Stimulated activated CD8-positive, alpha-beta memory T cell treated with anti-CD3 and anti-CD28 coated beads, Interleukin-15, amount 100 ng/mL, for 1 hour (primary cell): ENCODE data around the gene KCNQ1.

Experiments
- DNase-seq: peaks from one replicate; pipeline ENCODE4 v3.0.0-alpha.2; 2020; ENCODE audit warnings: low read depth

The KCNQ1 gene

DNA sequence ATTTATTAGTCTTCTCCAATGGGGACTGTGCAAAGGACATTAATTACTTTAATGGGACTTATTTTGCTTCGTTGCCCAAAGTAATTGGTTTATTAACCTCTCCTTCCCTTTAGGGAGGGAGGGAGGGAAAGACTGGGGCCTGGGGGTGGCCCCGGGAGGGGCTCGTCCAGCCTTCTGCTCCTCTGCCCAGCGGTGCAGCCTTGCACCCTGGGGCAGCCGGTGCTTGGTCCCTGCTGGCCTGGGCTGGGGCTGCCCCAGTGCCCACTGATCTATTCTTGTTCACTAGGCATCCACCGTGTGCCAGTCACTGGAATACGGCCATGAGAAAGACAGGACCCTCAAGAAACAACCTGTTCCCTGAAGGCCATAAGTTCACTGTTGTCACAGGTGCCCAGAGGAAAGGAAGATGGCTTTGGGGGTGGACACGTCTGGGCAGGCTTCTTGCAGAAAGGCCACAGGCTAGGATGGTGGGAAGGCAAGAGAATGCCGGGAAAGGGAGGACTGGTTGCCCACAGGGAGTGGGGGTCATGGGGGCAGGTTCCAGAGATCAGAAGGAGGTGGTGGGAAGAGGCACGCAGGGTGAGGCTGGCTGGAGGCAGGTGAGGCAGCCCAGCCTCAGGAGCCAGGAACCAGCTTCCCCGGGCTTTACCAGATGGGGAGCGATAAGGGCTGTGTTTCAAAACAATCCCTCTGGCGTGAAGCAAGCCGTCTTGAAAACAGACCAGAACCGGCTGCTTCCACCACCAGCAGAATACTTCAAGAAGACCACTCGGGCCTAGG lies 302.6 kb downstream of the KCNQ1 start:
- no peak for DNase-seq

- no peak for DNase-seq
Measured at GRCh38 chr11:2748061-2748813, 303.4 kb downstream of the KCNQ1 start.

DNA sequence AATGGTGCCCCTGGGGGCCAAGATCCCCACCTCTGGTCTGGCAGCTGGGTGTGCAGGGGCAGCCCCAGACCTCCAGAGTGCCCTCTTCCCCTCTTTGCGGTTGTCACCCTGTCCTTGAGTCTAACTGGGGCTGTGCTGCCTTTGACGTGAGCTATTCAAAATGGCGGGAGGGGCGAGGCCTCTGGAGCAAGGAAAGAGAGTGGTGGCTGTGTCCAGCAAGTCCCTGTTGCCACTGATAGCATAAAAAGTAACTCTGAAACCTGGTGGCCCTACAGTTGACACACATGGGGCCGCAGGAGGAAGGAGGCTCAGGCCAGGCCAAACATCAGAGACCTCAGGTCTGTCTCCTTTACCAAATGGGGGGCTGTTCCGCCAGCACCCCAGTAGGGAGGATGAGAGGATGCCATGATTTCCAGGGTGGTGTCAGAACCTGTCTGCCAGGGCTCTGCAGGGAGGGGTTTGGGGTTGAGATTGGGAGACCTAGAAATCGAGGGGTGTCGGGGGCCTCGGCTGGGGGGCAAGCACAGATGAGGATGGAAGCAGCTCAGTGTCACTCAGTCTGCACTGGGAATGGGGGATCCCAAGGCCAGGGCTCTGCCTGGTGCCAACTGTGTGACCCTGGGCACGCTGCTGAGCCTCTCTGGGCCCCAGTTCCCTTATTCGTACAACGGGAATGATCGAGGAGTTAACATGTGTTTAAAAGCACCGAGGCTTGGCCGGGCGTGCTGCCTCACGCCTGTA lies 304.2 kb downstream of the KCNQ1 start:
- no peak for DNase-seq

DNA sequence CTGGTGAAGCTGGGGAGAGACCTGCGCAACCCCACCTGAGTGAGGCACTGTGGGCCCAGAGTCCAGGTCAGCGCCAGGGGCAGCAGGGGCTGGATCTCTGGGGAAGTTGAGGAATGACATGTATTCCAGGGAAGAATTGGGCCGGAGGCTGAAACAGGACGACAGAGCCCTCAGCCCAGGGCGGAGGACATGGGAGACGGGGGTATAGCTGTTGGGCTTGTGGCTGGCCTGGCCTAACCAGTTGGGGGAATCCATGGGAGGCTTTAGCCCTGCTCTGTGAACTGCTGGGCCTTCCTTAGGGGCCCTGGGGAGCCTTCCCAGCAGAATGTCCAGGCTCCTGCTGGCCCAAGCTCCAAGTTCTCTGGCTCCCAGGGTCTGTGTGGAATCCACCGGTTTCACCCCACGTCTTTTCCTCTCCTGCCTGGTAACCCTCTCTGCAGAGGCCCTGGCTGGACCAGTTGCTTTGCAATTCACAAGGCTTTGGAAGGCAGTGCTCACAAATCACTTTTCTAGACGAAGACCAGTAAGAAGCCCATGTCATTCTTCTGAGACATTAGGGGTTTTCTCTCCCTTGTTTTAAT lies 305.4 kb downstream of the KCNQ1 start:
- DNase-seq, result no peak

GRCh38 chr11:2750682-2751522 lies 306.1 kb downstream of the KCNQ1 start:
- no peak for DNase-seq

DNA sequence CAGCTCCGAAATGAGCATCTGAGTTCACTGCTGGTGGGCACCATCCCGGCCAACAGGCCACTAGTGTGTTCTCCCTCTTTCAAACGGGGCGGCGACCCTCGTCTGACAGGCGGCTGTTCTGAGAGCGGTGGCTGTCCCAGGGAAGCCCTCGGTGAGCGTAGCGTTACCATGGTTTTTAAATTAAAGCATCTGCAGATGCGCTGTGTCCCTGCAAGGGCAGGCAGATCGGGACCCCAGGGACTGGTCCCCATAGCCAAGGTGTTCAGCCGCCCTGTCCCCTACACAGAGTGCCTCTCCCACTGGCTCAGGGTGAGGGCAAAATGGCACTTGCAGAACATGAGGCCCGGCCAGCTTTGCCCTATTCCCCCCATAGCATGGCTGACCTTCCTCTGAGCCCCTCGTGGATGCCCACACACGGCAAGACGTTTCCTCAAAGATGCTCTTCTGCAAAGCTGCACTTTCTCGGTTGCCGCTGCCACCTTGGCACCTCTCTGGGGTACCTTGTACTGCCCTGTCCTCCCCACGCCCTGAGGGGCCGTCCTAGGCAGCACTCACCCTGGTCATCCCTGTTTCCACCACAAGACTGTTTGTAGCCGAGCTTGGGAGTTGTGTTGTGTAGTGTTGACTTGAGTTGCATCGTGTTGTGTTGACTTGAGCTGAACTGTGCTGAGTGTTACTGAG lies 306.9 kb downstream of the KCNQ1 start:
- DNase-seq, result no peak

DNA sequence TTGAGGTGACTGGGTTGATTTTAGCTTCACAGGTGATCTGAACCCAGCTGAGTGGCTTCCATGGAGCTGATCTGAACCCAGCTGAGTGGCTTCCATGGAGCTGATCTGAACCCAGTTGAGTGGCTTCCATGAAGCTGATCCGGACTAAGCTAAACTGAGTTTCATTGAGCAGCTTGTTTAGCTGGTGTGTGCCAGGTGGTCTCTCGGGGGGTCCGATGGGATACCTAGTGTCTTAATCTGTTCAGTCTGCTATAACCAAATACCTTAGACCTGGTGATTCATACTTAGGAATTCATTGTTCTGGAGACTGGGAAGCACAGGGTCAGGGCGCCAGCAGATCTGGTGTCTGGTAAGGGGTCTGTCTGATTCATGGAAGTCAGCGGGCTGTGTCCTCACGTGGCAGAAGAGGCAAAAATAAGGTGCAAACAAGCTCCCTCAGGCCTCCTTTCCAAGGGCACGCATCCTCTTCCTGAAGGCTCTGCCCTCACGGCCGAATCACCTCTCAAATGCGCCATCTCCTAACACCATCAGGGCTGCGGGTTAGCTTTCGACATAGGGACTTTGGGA lies 307.5 kb downstream of the KCNQ1 start:
- no peak for DNase-seq

- no peak for DNase-seq
Measured at GRCh38 chr11:2752923-2753322, 308.1 kb downstream of the KCNQ1 start.

DNA sequence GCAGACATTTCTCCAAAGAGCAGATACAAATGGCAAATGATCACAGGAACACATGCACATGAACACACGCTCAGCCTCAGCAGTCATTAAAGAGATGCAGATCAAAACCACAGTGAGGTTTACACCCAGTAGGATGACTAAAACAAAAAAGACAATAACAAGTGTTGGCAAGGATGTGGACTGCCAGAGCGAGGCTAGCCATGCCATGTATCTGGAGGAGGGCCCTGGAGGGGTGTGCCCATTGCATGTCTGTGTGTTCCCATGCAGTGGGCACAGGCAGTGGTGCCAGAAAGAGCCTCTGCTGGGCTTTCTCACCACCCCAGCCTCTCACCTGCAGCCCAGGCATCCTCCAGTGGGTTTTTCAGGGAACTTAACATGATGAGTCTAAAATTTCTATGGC lies 309.2 kb downstream of the KCNQ1 start:
- DNase-seq, result no peak

- DNase-seq, result no peak
Measured at GRCh38 chr11:2755071-2755470, 310.3 kb downstream of the KCNQ1 start.

- no peak for DNase-seq
Measured at GRCh38 chr11:2758751-2759150, 313.9 kb downstream of the KCNQ1 start.

- no peak for DNase-seq
Measured at GRCh38 chr11:2759228-2760195, 314.7 kb downstream of the KCNQ1 start.

- DNase-seq, result no peak
Measured at GRCh38 chr11:2760196-2760871, 315.5 kb downstream of the KCNQ1 start.

GRCh38 chr11:2761131-2762030 lies 316.6 kb downstream of the KCNQ1 start:
- no peak for DNase-seq

DNA sequence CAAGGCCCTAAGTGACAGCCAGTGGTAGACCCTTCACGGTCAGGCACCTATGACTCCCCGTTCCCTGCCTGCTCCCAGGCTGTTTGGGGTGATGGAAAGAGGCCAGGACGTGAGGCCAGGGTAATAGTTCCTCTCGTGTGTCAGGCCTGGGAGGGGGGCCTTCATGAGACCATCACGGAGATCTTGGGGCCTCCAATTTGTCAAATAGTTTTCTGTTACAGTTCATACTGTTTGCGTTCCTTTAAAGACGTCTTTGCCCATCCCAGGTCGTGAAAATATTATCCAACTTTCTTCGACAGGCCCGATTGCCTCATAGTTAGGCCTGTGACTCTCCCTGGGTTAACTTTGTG lies 317.2 kb downstream of the KCNQ1 start:
- no peak for DNase-seq

DNA sequence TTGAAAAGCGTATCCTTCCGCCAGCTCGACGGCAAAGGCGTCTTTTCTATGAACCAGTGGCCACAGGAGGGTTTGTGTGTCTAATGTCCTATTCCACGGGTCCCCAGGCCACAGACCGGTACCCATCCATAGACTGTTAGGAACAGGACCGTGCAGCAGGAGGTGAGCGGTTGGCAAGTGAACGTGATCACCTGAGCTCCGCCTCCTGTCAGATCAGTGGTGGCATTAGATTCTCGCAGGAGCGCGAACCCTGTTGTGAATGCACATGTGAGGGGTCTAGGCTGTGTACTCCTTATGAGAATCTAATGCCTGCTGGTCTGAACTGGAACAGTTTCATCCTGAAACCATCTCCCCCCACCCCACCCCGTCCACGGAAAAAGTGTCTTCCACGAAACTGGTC lies 317.6 kb downstream of the KCNQ1 start:
- DNase-seq, result no peak

DNA sequence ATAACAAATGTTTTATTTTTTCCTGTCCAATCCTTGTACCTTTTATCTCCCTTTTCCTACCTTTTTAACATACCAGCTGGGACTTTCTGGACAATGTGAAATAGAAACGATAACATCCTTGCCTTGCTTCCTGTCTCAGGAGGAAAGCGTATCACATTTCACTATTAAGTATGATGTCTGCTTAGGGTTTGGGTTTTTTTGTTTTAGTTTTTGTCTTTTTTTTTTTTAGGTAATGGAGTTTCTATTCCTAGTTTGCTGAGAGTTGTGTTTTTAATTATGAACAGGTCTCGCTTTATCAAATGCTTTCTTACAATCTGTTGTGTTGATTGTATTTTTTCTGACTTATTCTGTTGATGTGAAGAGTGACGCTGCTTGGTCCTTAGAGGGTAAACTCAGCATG lies 319.2 kb downstream of the KCNQ1 start:
- no peak for DNase-seq

- DNase-seq, result no peak
Measured at GRCh38 chr11:2765491-2765890, 320.7 kb downstream of the KCNQ1 start.
